GM08714 (cell line): Measurements from ENCODE around the gene CELF1.

Experiments used
- H3K4me3 ChIP-seq: fragments of 200-500 bp; sonication (Bioruptor generic); 2 replicates; pipeline ENCODE4 v1.5.1; 2014; ENCODE audit warnings: mild to moderate bottlenecking, low read length, inconsistent platforms
- ZNF274 ChIP-seq: IDR thresholded peaks from 2 replicates; pipeline ENCODE4 v1.6.1; 2012; ENCODE audit warnings: mild to moderate bottlenecking, low read depth, low read length

Gene CELF1

DNA sequence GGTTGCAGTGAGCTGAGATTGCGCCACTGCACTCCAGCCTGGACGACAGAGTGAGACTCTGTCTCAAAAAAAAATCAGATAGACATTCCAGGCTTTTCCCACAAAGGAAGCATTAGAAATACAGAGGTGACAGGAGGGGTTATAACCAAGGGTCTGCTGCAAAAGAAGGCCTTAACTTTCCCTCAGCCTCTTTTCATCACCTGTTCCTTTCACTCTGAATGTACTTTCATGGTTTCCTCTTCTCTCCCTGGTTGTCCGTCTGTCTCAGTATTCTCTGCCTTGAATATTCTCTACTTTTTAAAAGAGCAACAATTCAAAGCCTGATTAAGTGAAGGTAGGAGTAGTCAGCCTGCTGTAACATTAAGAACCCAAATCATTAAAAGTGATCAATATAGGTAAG lies 50.2 kb downstream of the CELF1 start:
- H3K4me3 ChIP-seq: no peak overlapping the region
- no peak for TF ChIP-seq ZNF274

DNA sequence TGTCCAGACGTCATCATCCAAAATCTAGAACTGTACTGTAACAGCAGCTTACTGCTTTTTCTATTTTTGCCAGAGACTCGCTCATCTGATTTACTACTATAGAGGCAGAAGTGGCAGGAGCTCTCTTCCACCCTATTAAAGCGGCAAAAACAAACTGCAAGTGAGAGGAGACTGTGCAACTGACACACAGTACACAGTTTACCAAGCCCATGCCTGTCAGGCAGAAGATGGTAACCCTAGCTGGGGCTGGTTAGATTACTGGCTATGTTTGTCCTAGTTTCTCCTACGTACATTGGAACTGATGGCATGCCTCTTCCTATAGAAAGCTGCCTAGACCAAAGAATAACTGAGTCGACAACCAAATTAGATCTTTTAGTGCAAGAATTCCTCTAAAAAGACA lies 51.8 kb downstream of the CELF1 start:
- no peak for TF ChIP-seq ZNF274
- no peak overlapping the region for H3K4me3 ChIP-seq

DNA sequence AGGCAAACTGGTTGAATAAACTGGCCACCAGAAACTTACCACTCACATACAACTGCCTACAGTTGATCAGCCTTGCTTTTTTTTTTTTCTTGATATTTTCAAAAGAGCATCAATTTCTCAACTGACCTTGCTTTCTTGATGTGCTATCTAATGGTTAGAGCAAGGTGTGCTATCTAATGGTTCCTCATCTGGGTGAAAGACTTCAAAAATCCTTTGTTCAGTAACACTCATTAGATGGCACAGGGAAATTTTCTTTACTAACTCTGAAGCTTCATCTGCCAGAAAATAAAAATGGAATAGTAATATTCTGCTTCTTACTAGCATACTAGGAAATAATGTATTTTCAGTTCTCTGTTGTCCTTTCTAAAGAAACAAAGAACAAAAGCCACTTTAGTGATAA lies 52.8 kb downstream of the CELF1 start:
- H3K4me3 ChIP-seq: no peak overlapping the region
- no peak for TF ChIP-seq ZNF274

GRCh38 chr11:47499614-47500013 lies 53.3 kb downstream of the CELF1 start:
- no peak overlapping the region for H3K4me3 ChIP-seq
- TF ChIP-seq ZNF274: no peak

DNA sequence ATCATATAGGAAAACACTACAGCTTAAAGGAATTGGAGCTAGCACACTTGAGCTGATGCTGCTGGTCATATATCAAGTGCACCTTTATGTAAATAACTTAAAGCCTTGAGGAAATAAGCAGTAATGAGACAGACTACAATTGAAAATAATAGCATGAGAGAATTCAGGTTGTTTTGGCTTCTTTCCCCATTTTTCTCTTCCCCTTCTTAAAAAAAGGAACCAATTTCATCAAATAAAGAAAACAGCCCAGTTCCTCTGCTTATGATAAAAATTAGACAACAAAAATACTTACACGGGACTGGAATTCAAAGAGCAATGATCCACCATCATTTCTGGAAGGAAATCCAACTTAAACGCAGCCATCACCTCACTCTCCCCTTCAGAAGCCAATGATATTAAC lies 53.8 kb downstream of the CELF1 start:
- no peak overlapping the region for H3K4me3 ChIP-seq
- TF ChIP-seq ZNF274: no peak

GRCh38 chr11:47498584-47499152 lies 54.3 kb downstream of the CELF1 start:
- no peak overlapping the region for H3K4me3 ChIP-seq
- no peak for TF ChIP-seq ZNF274

DNA sequence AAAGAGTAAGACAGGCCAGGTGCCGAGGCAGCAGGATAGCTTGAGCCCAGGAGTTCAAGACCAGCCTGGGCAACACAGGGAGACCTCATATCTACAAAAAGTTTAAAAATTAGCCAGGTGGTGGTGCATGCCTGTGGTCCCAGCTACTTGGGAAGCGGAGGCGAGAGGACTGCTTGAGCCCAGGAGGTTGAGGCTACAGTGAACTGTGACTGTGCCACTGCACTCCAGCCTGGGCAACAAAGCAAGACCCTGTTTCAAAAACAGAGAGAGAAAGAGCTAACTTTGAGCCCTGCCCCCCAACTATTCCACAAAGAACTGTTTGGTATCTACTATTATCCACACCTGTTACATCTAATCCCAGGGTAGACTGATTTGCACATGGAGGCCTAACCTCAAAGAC lies 54.8 kb downstream of the CELF1 start:
- TF ChIP-seq ZNF274: no peak
- no peak overlapping the region for H3K4me3 ChIP-seq

GRCh38 chr11:47496808-47497207 lies 56.1 kb downstream of the CELF1 start:
- no peak for TF ChIP-seq ZNF274
- H3K4me3 ChIP-seq: no peak overlapping the region

- no peak overlapping the region for H3K4me3 ChIP-seq
- TF ChIP-seq ZNF274: no peak
These were observed 57.1 kb downstream of the CELF1 start for GRCh38 chr11:47495856-47496217.

DNA sequence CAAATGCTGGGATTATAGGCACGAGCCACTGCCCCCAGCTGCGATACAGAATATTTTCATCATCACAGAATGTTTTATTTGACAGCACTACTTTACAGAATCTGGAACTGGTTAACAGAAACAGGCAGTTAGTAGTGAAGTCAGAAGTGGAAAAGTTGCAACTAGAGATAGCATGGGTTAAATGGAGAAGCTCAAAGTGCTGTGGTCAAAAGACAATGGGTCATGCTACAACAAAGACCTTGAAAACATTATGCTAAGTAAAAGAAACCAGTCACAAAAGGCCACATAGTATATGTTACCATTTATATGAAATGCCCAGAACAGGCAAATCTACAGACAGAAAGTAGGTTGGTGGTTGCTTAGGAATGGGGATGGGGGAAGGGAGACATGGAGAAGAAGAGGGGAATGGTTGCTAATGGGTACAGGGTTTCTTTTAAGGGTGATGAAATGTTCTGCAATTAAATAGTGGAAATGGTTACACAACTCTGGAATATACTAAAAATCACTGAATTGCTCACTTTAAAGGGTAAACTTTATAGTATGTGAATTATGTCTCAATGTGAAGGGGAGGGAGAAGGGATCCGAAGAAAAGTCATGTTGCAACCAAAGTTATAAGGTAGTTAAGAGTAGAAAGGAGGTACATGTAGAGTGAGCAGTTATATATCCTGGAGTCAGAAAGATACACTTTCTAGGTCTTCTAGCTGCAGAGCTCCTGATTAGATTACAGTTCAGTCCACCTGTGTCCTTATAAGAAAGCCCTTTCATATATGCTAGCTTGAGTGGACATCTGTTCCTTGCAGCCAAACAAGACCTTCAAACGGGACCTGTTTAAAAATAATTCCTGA lies 57.7 kb downstream of the CELF1 start:
- no peak overlapping the region for H3K4me3 ChIP-seq
- TF ChIP-seq ZNF274: no peak

DNA sequence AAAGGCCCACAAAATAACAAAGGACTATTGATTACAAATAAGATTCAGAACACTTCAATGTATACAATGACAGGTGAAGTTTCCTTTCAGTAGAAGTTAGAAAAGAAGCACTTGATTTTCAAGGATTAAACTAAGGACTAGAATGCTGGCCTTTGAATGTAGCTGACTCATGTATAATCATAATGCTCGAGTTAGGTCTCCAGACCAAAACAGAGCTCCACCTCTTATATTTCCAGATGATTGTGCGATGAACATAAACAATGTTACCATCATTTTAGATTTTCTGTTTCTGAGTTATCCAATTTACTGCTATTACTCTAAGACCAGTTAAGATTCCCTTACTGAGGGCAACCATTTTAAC lies 63.6 kb downstream of the CELF1 start:
- TF ChIP-seq ZNF274: no peak
- no peak overlapping the region for H3K4me3 ChIP-seq

DNA sequence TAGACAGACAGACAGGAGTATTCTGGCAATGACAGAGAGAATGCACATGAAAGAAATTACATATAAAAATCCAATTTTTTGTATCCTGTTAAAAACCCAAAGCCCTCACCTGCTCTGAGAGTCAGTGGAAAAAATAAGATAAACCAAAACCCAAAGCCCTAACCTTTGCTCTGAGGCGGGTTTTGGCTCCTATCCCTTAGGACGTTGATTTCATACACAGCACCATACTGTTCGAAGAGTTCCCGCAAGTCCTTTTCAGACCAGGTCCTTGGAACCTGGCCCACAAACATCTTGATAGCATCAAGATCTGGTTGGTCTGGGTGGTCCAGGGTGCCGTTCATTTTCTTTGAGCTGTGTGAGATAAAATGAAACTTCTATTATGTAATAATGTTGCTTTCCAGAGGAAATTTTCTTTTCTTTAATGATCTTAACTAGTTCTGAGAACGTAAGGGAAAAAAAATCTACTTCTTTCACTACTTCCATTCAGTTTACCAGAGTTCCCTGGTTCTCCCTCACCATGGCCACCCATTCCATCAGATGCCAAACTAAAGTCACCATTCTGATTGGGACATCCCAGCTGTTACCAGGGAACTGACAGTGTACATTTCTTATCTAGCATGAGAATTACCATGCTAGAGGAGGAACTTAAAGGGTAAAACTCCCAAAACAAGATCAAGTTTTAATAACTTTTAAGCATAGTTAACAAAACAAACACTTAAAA lies 64.1 kb downstream of the CELF1 start:
- no peak for TF ChIP-seq ZNF274
- no peak overlapping the region for H3K4me3 ChIP-seq

GRCh38 chr11:47488111-47488510 lies 64.8 kb downstream of the CELF1 start:
- H3K4me3 ChIP-seq: no peak overlapping the region
- TF ChIP-seq ZNF274: no peak

DNA sequence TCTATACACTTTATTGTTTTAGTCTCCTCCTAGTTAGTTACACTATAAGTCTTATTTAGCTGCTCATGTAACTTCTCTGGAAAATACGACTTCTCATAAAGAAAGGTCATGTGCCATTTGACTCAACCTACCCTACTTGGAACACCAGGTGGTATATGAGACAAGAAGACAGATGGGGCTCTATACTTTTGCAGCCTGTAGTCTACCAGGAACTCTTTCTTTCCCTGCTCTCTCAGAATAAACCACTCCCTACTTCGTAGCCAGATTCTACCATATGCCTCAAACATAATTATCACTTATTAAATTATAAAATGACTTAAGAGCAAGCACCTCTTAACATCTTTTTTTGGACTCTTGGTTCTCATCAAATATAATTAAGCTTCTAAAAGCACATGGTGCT lies 65.5 kb downstream of the CELF1 start:
- no peak overlapping the region for H3K4me3 ChIP-seq
- TF ChIP-seq ZNF274: no peak

- no peak for TF ChIP-seq ZNF274
- H3K4me3 ChIP-seq: no peak overlapping the region
These were observed 67.8 kb downstream of the CELF1 start for GRCh38 chr11:47485107-47485506.
